ENCODE measurements around the gene SLC35E1. TPM values are rescaled to one million over a fixed set of nuclear protein-coding genes. Genes with fewer than 3 reads are reported as not detected.

Gene SLC35E1
- total RNA-seq, 2 experiments from 2014 or later = 43.4 to 44.5 TPM

- no peaks in the 10 kb centered on the region for H3K9me3 Mint-ChIP-seq
- peaks cover 62% of the 10 kb centered on the region for H3K4me1 Mint-ChIP-seq
- H3K4me3 Mint-ChIP-seq = peak overlapping the region; percentile 86
- peak; percentile 82 for DNase-seq
- ATAC-seq (ENCODE audit: low read depth) = peak; percentile 82
- H3K27me3 Mint-ChIP-seq = no peaks in the 10 kb centered on the region
- H3K27ac Mint-ChIP-seq = peak overlapping the region; percentile 93
- H3K36me3 Mint-ChIP-seq = peaks cover 3% of the 10 kb centered on the region
- POLR2A ChIA-PET = interaction anchor here (0.5 to 4.0 kb wide), 12 partner anchors 10 to 1507 kb away, joined by 3 to 38 read pairs (median 4); partner anchors contain the start of genes MED26, SLC35E1 and TMEM38A
Observed at GRCh38 chr19:16584248-16585093, 12.3 kb upstream of the SLC35E1 start.

GRCh38 chr19:16582486-16583261 lies 10.5 kb upstream of the SLC35E1 start:
- Mint-ChIP-seq H3K9me3 (no peaks in the 10 kb centered on the region), H3K36me3 (peaks cover 7% of the 10 kb centered on the region), H3K27me3 (no peaks in the 10 kb centered on the region), H3K4me3 (no peak overlapping the region), H3K4me1 (peaks cover 54% of the 10 kb centered on the region), H3K27ac (peak overlapping the region; percentile 93)
- POLR2A ChIA-PET = interaction anchor here (1.1 to 4.0 kb wide), 3 partner anchors 9 to 45 kb away, joined by 3 to 38 read pairs (median 33); partner anchors contain the start of genes MED26 and SLC35E1
- ATAC-seq (ENCODE audit: low read depth) (no peak), DNase-seq (no peak)

- H3K9me3 Mint-ChIP-seq = no peaks in the 10 kb centered on the region
- peak overlapping the region; percentile 75 for H3K27ac Mint-ChIP-seq
- no peaks in the 10 kb centered on the region for H3K27me3 Mint-ChIP-seq
- H3K36me3 Mint-ChIP-seq = peaks cover 7% of the 10 kb centered on the region
- H3K4me3 Mint-ChIP-seq = no peak overlapping the region
- ATAC-seq (ENCODE audit: low read depth) (no peak), DNase-seq (no peak)
- H3K4me1 Mint-ChIP-seq = peaks cover 49% of the 10 kb centered on the region
- POLR2A ChIA-PET = interaction anchor here (1.0 to 4.0 kb wide), 3 partner anchors 8 to 41 kb away, joined by 3 to 38 read pairs (median 3); partner anchors contain the start of gene SLC35E1
Observed at GRCh38 chr19:16581971-16582343, 9.7 kb upstream of the SLC35E1 start.

DNA sequence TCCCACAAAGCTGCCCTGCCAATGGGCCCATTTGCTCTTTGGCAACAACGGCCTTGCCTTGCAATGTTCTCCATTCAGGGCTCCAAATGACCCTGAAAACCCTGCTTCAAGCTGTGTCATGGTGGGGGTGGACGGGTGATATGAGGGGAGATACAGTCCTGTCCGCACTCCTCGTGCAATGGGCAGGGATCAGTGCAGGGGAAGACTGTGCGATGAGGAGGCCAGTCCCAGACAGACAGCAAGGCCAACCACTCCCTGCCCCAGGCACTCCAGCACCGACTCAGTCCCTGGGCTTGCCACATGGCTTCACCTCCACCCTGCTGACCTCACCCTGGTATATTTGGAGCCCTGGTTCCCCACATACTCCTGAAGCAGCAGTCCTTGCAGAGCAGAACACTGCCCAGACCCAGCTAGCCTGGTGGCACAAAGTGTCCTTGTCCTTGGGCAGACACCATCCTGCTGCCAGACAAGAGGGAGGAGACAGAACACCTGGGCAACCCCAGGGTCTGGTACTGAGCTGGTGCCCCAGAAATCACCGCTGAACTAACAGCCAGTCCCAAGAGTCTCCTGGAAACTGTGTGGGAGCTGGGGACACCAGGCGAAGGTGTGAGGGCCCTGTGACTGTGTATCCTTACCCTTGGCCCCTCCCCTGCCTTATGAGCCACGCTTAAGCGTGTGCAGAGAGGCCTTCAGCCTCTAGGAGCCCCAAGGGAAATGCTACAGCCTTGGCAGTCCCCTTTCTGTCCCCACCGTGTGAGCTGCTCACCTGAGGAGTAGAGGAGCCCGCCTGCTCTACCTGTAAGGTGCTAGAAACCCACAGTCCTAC lies 9.1 kb upstream of the SLC35E1 start:
- POLR2A ChIA-PET = interaction anchor here (1.0 to 4.0 kb wide), 3 partner anchors 8 to 40 kb away, joined by 3 to 38 read pairs (median 3); partner anchors contain the start of gene SLC35E1
- no peaks in the 10 kb centered on the region for H3K9me3 Mint-ChIP-seq
- peaks cover 44% of the 10 kb centered on the region for H3K4me1 Mint-ChIP-seq
- peak overlapping the region; percentile 75 for H3K27ac Mint-ChIP-seq
- H3K27me3 Mint-ChIP-seq = no peaks in the 10 kb centered on the region
- H3K4me3 Mint-ChIP-seq = no peak overlapping the region
- no peak for DNase-seq
- H3K36me3 Mint-ChIP-seq = peaks cover 9% of the 10 kb centered on the region
- ATAC-seq (ENCODE audit: low read depth) = no peak

DNA sequence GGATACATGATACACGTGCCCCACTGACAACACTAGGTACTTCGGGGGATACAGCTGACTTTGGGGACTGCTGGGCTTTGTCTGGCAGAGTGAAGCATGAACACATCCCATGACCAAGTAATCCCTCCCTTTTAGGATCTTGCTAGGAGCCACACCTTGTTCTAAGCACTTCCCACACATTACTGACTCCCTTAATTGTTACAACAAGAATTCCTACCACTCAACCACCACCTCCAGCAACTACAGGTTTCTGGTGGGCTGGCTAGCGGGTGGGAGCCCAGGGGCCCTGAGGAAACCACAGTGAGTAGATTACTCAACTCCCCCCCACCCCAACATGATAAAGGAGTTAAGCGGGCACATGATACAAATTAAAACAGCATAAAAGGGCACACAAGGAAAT lies 7.2 kb upstream of the SLC35E1 start:
- peaks cover 9% of the 10 kb centered on the region for H3K36me3 Mint-ChIP-seq
- DNase-seq = no peak
- no peaks in the 10 kb centered on the region for H3K27me3 Mint-ChIP-seq
- POLR2A ChIA-PET = no interaction called here
- ATAC-seq (ENCODE audit: low read depth) = no peak
- H3K27ac Mint-ChIP-seq = no peak overlapping the region
- no peak overlapping the region for H3K4me3 Mint-ChIP-seq
- H3K4me1 Mint-ChIP-seq = peaks cover 27% of the 10 kb centered on the region
- H3K9me3 Mint-ChIP-seq = no peaks in the 10 kb centered on the region

GRCh38 chr19:16577531-16577985 lies 5.3 kb upstream of the SLC35E1 start:
- ATAC-seq (ENCODE audit: low read depth) (no peak), DNase-seq (no peak)
- no peaks in the 10 kb centered on the region for H3K27me3 Mint-ChIP-seq
- H3K4me3 Mint-ChIP-seq = no peak overlapping the region
- POLR2A ChIA-PET = interaction anchor here (0.8 to 1.4 kb wide), 2 partner anchors 10 kb away, joined by 3 to 5 read pairs; no protein-coding TSS in a partner anchor
- H3K27ac Mint-ChIP-seq = no peak overlapping the region
- H3K36me3 Mint-ChIP-seq = peaks cover 11% of the 10 kb centered on the region
- no peaks in the 10 kb centered on the region for H3K9me3 Mint-ChIP-seq
- peaks cover 29% of the 10 kb centered on the region for H3K4me1 Mint-ChIP-seq

DNA sequence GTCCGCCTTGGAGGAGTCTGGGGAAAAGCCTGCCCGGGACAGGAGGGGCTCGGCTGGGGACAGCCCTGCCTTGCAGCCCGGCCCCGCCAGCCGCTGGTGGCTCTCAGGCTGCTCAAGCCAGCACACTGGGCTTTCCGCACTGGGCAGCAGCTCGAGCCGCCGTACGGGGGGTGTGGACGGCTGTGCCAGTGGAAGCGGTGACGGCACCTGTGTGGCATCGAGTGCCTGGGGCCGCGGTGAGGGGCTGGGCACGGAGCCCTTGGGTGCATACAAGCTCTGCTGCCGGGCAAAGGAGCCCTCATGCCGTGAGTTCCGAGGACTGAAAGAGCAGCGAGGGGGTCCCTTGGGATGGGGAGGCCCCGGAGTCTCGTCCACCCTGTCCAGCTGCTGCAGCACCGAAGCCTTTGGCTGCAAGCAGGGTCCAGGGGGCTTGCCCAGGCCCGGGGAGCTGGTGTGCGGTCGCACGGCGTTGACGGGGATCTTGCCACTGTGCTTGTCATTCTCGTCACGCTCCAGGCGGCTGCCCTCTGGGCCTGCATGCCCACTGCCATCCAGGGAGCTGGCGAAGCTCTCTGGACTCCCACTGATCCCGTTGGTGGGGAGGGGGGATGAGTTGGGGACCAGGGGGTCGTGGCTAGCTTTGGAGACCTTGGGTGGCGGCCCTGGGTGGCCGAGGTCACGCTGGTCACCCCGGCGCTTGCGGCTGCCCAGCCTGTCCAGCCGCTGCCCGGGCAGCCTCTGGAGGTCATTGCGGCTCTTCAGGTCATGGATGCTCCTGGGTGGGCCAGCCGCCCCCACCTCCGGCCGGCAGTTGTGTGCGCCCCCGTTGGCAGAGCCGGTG lies 4.7 kb upstream of the SLC35E1 start:
- DNase-seq (no peak), ATAC-seq (ENCODE audit: low read depth) (no peak)
- no peak overlapping the region for H3K4me3 Mint-ChIP-seq
- no peaks in the 10 kb centered on the region for H3K27me3 Mint-ChIP-seq
- H3K36me3 Mint-ChIP-seq = peaks cover 14% of the 10 kb centered on the region
- no peak overlapping the region for H3K27ac Mint-ChIP-seq
- POLR2A ChIA-PET = interaction anchor here (0.8 to 1.4 kb wide), 2 partner anchors 10 to 11 kb away, joined by 3 to 5 read pairs; no protein-coding TSS in a partner anchor
- H3K4me1 Mint-ChIP-seq = peaks cover 30% of the 10 kb centered on the region
- no peaks in the 10 kb centered on the region for H3K9me3 Mint-ChIP-seq

DNA sequence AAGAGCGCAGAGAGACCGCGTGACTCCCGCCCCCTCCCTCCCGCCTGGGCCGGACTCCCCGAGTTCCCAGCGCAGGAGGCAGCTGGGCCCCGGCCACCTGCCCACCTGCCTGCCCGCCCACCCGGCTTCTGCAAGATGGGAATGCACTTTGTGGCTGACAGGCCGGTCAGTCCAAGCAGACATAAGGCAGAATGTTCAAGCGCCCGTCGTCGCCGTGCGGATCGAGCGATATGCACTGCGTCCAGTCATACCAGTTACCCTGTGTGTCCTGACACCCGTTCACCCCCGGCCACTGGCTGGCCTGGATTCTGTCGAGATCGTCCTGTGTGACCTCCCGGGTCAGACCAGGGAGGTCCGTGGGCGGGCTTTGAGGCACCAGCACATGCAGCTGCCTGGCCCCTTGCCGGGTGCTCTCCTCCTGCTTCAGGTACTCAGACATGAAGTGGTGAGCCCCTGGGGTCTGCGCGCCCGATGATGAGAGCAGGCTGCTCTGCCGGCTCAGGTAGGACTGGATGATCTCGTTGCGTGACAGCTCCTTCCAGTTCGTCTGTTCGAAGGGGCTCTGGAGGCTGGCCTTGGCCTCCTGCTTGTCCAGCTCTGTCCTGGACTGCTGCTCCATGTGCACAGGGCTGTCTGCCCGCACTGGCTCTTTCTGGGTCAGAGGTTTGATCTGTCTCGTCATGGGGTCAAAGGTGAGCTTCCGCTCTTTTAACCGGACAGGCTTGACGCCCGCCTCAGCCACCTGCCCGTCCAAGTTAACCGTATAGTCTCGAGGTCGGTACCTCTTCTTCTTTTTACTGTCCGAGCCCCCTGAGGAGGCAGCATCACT lies 3.9 kb upstream of the SLC35E1 start:
- Mint-ChIP-seq H3K27ac (no peak overlapping the region), H3K9me3 (no peaks in the 10 kb centered on the region), H3K27me3 (no peaks in the 10 kb centered on the region), H3K4me3 (no peak overlapping the region), H3K36me3 (peaks cover 16% of the 10 kb centered on the region), H3K4me1 (peaks cover 31% of the 10 kb centered on the region)
- POLR2A ChIA-PET = interaction anchor here (1.4 kb wide), 1 partner anchor 12 kb away, joined by 5 read pairs; no protein-coding TSS in a partner anchor
- no peak for DNase-seq
- ATAC-seq (ENCODE audit: low read depth) = no peak

DNA sequence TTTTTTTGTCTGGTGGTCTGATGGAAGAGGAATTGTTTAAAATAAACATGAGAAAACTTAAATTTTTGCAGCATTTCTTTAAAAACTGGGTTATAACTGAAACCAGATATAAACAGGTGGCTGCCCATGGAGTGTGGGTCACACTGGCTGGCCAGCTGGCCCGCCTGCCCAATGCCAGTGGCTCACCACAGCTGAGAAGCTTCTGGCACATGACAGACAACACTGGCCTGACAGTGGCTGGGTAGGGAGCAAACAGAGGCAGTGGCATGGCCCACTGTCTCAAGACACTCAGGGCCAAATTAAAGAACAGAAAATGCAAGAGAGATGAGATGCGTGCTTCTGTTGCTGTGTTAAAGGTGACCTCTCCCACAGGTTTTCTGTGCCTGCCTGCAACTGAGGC lies 3.1 kb upstream of the SLC35E1 start:
- DNase-seq = no peak
- Mint-ChIP-seq H3K27ac (peak overlapping the region; percentile 6), H3K4me3 (no peak overlapping the region), H3K27me3 (no peaks in the 10 kb centered on the region), H3K9me3 (no peaks in the 10 kb centered on the region), H3K36me3 (peaks cover 16% of the 10 kb centered on the region), H3K4me1 (peaks cover 36% of the 10 kb centered on the region)
- ATAC-seq (ENCODE audit: low read depth) = no peak
- POLR2A ChIA-PET = interaction anchor here (3.7 kb wide), 1 partner anchor 8 kb away, joined by 38 read pairs; no protein-coding TSS in a partner anchor

DNA sequence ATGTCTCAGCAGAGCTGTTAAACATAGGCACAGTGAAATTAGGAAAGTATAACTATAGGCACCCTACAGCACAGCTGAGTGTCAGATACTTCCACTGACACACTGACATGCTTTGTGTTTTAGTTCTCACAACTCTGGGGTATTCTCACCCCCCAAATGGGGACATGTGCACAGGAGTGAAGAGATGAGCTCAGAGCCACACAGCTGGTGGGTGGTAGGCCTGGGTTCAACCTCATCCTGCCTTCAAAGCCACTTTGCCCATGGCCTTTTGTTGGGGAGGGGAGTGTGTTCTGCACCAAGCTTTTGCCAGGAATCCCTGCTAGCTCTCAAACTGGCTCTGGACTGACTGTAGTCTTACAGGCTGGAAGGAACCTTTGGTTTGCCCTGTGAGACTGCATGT lies 1.7 kb upstream of the SLC35E1 start:
- peaks cover 23% of the 10 kb centered on the region for H3K36me3 Mint-ChIP-seq
- peak overlapping the region; percentile 99 for H3K27ac Mint-ChIP-seq
- DNase-seq (no peak), ATAC-seq (ENCODE audit: low read depth) (no peak)
- POLR2A ChIA-PET = interaction anchor here (0.6 to 3.7 kb wide), 8 partner anchors 8 to 86 kb away, joined by 3 to 38 read pairs (median 8); partner anchors contain the start of genes MED26 and SMIM7
- H3K4me3 Mint-ChIP-seq = peak overlapping the region; percentile 98
- H3K27me3 Mint-ChIP-seq = no peaks in the 10 kb centered on the region
- peaks cover 38% of the 10 kb centered on the region for H3K4me1 Mint-ChIP-seq
- H3K9me3 Mint-ChIP-seq = no peaks in the 10 kb centered on the region

GRCh38 chr19:16573296-16573695 lies 1.1 kb upstream of the SLC35E1 start:
- peak overlapping the region; percentile 99 for H3K27ac Mint-ChIP-seq
- H3K9me3 Mint-ChIP-seq = no peaks in the 10 kb centered on the region
- H3K27me3 Mint-ChIP-seq = no peaks in the 10 kb centered on the region
- no peak for DNase-seq
- peak overlapping the region; percentile 98 for H3K4me3 Mint-ChIP-seq
- peaks cover 22% of the 10 kb centered on the region for H3K36me3 Mint-ChIP-seq
- POLR2A ChIA-PET = interaction anchor here (0.6 to 3.7 kb wide), 8 partner anchors 8 to 87 kb away, joined by 3 to 38 read pairs (median 8); partner anchors contain the start of genes MED26 and SMIM7
- no peak for ATAC-seq (ENCODE audit: low read depth)
- H3K4me1 Mint-ChIP-seq = peaks cover 38% of the 10 kb centered on the region
